Limb (tissue), 2 donors: Measurements from ENCODE around the gene APBA2.

Source experiments
- DNase-seq, 2 donors: peaks; one replicate each; pipeline ENCODE4 v3.0.0-alpha.2; 2016; ENCODE audit errors: extremely low spot score in 2 of 2

Gene APBA2

DNA sequence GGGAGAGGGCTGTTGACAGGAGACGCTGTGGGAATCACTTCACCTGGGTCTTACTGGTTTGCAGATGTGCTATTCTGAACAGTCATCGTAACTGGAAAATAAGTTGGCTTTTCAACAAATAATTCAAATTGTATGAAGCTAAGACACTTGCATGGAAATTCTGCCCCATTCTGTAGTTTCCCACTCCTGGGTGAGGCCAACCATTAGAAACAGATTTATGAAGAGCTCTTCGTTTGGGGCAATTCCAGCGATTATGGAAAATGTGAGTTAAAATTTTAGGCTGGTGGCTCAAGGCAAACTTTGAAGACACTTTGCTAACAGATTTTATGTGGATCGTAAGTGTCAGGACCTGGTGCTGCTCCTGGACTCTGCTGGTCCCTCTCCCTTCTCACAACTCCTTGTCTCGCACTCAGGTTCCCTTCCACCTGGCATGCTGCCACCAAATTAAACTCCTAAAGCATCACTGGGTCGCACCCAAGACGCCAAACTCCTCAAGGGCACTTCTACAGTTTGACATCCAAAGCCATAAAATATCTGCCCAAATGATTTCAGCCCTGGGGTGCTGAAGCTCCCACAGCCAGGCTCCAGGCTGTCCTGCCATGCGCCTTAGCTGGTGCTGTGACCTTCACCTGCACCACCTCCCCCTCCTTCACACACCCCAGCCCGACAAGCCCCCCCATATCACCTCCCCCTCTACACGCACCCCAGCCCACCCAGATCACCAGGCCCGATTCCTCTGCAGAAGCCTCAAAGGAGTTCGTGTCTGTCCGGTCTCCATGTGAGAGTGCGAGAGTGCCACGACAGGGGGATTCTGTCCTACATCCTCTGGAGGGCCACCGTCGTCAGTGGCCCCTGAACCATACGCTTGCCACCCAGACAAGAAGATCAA, 245.4 kb downstream of the APBA2 start:
- no peak for DNase-seq

DNA sequence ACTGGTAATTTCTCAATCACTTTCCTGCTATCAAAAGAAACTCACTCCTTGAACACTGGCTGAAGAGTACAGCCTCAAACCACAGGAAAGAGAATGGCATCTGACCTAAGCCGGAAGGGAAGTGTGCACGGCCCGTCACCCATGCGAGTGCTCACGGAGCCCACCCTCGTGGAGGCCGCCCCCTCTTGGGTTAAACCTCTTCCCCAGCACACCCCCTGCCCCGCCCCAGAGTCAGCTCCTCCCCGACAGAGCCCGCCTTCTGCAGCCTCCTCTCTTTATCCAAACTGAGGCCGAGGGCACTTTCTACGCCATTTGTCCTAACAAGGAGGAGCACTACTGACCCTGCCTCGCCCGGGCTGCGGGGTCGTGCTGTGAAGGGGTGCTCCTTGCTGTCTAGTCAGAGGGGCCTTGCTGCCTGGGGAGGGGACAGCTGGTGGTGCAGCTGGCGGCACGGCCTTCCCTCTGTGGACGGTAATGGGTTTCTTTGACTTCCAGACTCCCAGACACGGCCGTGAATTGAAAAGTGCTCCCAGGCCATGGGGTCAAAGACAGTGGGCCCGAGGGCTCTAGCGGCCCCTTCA, 246.2 kb downstream of the APBA2 start:
- no peak for DNase-seq

DNA sequence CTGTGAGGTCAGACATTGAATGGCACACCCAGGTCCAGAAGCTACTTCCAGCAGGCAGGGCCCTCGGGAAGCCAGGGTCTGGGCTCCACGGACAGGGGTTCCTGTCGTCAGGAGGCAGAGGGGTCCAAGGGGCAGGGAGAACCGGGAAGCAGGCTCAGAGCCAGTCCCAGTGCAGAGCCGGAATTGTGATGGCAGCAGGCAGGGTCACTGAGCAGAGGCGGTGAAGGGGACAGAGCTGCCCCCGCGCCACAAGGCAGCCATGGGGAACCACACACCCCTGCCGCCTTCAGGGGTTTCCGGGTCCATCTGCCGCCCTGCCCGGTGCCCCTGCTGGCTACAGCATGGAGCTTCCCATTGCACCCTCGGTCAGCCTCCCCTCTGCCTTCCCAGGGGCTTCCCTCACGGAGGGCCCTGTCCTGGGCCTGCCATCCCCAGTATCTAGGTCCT, 247.0 kb downstream of the APBA2 start:
- DNase-seq, result no peak

DNA sequence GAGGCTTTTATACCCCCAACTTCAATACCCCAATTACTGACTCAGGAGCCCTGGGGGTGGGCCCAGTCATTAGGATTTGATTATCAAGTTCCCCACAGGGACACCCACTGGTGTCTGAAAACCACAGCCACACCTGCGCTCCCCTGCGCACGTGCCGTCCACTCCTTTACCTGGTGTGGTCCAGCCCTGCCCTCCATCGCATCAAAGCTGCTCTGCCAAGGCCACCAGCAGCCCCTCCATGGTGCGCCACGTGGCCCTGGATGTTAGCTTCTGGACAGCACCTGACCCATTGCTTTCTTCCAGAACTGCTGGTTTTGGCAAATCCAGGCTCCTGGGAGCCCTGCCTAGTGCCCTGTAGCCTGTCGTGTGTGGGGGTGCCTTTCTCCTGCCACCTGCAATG, 247.5 kb downstream of the APBA2 start:
- no peak for DNase-seq

DNA sequence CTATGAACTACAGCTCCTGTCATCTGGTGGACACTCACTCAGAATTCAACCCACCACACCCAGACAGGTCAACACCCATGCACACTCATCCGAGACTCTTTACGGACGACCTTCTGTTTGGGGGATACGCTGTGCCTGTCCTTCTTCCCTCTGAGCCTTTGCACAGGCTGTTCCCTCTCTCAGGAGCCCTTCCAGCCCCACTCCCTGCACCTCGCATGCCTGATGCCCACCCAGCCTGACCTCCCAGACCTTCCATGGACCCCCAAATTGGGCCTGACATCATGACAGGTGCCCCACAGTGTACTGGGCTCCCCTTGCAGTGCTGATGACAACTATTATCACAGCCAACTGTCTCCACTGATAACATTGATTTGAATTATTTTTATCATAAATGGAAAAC, 248.0 kb downstream of the APBA2 start:
- DNase-seq, result no peak

DNA sequence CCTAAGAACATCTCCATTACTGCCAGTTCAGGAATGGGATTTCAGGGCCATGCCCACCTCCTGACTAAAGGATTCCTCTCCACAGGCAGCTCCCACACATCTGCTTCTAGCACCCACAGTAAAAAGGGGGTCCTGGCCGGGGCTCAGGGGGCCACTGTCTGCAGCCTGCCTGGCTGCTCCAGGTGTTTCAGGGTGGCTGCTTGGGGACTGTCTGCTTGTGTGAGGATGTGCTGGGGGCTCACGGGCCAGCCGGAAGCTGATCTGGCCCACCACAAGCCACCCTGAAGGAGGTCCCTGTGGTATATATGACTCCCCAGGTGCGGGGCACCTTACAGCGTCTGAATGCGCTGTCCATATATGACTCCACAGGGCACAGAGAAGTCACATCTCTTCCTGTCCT, 248.5 kb downstream of the APBA2 start:
- no peak for DNase-seq

DNA sequence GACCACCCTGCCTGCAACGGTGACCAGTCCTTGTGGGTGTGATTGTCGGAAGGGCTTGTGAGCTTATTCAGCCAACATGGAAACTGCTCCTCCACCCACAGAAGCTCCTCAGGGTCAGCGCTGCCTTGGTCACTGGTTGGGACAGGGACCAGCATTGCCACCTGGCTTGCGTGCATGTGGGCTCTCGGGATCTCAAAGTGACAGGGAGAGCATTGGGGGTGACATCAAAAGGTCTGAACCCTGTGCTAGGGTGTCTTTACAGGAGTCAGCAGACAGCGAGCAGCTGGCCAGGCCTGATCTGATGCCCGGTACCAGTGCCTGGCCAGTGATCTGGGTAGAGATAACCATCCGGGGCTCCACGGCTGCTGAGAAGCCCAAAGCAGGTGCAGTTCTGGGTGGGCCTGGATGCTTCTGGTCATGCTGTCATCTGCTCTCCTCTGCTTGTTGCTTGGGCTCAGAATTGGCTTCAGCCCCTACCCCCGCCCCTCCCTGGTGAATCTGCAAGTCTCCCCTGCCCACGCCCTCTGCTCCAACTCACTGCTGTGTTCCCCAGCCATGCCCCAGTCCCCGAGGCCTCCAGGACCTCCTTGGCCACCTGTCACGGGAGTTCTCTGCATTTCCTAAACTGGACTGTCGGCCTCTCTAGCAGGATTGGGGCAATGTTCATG, 249.0 kb downstream of the APBA2 start:
- no peak for DNase-seq

DNA sequence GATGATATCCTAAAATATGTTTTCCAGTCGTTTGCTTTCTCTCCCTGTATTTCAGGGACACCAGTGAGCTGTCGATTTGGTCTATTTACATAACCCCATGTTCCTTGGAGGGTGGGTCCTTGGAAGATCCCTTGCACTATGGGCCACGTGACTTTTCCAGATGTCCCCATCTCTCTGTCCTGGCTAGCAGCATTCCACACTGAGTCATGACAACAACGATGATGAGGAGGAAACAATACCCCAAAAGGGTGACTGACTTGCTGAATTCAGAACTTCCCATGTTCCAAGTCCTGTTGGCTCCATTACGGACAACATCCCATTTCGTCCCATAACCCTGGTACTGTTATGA, 249.5 kb downstream of the APBA2 start:
- DNase-seq, result no peak

DNA sequence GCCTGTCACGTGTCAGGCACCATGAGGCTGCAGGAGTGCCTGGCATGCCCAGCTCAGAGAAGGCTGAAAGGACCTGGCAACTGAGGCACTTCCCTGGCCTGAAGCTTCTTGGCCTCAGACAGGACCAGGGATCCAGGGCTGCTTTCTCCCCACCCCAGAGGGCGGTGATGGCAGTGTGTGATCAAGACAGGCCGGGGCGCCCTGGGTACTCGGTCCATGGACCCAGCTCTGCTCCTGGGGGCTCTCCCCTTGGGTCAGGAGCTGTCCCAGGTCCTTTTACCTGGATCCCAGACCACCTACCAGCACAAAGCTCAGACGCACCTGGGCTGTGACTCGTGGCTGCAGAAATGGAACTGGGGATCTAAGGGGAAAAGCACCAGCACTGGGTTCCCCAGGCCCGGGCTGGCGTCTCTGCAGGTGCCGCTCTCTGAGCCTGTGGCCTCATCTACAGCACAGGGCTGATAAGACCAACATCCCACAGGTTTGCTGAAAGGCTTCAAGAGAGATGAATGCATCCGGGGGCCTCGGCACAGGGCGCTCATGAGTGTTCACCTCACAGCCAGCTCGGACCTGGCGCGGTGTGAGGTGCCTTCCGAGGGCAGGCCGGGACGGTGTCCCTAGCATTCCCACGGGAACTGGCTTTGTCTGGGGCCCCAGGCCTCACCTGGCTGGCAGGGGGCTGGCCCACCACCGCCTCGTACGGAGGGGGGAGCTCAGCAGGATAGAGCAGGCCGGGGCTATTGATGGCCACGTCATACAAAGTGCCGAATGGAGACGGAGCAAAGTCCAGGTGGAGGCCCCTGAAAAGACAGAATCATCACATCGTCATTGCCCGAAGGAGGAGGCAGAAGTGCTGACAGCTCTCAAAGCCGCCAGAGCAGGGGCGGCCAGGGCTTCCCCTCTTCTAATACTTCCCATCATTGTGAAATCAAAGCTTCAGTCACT, 250.2 kb downstream of the APBA2 start:
- no peak for DNase-seq

DNA sequence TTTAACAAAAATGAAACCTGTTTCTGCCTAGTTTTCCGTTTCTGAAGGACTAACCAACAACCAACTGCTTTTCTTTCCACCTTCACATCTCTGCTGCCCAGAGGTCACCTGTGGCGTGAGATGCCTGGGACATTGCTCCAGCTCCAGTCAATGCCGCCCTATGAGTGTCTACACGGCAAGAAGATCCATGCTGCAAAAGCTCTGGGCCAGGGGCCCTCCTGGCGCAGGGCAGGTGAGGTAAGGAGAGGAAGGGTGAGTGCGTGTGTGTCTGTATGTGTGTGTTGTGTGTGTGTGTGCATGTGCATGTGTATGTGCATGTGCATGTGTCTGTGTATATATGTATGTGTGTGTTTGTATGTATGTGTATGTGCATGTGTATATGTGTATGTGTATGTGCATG, 252.5 kb downstream of the APBA2 start:
- DNase-seq, result no peak

DNA sequence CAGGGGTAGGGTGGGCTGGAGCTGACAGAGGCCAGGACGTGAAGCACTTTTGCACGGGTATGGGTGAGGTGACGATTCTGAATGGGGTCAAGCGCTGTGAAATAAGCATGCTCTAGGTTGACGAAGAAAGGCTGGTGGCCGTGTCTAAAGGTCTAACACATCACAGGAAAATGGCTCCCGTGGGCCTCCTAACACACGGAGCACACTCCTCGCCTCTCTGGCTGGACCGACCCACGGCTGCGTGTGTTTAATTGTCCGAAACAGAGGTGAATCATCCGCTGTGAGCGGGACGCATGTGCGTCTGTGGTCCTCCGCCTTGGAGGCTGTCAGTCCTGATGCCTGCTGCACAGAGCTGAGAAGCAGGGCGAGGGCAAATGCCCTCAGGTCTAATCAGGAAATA, 253.3 kb downstream of the APBA2 start:
- no peak for DNase-seq

DNA sequence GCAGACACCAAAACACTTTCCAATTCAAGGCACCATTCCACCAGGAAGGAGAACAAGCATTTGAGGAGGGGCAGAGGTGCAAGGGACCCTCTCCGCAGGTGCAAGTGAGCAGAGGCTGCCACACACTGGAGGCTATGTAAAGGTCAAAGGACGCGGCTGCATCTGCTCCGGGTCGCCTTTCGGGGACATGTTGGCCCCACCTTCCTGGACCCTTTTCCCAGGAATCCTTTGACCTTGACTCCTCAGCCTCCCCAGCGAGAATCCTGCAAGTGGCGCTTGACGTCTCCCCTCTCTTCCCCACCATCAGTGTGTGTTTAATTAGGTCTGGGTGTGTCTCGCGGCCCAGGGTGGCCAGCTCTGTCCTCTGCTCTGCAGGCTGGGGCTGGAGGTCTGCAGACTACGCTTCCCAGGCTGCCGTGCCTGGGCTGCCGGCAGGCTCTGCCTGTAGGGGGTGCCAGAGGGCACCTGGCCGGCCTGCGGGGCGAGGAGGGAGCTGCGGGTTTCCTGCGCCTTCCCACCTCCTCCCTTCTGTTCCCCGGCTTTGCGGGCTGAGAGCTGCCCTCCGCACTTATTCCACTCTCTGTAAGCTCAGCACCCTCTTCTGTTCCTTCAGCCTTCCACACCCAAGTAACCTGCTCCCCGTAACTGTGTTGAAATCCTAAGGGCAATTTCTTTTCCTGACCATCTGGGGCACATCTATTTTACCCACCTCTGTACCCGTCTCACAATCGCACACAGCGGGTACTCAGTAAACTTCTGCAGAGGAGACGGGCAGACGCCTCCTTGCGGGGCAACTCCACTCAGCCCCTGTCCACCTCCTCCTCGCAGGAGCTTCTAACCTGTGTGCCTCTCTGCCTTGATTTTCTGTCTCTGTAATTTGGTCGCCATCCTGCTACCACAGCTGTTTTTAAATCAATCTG, 254.0 kb downstream of the APBA2 start:
- DNase-seq, result peak; percentile 43 to 78

DNA sequence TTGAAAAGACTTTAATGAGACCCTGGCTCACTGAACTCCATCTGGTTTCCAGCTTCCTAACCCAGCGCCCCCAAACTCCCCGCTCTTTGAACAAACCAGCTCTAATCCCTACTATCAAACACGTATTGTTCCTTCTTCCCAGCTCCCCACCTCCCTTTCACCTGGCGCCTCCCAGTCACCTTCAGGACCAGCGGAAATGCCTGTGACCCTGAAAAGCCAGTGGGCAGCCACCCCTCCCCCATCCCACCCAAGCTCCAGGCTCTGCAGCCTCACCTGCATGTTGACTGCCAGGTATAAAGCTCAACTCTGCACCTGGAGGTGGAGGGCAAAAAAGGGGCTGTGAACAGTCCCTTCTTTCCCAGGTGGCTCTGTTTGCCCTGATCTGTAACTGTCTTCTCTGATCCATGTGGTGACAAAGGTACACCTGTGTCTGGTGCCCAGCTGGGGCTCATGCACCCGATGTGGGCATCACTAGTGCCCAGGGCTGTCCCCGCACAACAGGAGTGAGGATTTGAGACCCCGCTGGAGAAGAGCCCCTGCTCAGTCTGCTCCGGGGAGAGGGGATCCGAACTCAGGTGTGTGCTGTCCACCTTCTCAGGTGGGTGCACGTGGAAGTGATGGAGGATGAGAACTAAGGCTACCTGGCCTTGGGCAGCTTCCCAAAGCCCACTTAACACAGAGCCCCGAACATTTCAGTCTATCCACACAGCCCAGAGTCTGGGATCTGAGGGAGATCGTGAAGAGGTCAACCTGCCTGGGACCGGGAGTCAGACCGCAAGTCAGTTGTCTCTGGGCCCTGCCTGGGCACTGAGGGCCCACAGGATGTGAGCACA, 254.9 kb downstream of the APBA2 start:
- peak in 1 of 2 donors; percentile 29 for DNase-seq

DNA sequence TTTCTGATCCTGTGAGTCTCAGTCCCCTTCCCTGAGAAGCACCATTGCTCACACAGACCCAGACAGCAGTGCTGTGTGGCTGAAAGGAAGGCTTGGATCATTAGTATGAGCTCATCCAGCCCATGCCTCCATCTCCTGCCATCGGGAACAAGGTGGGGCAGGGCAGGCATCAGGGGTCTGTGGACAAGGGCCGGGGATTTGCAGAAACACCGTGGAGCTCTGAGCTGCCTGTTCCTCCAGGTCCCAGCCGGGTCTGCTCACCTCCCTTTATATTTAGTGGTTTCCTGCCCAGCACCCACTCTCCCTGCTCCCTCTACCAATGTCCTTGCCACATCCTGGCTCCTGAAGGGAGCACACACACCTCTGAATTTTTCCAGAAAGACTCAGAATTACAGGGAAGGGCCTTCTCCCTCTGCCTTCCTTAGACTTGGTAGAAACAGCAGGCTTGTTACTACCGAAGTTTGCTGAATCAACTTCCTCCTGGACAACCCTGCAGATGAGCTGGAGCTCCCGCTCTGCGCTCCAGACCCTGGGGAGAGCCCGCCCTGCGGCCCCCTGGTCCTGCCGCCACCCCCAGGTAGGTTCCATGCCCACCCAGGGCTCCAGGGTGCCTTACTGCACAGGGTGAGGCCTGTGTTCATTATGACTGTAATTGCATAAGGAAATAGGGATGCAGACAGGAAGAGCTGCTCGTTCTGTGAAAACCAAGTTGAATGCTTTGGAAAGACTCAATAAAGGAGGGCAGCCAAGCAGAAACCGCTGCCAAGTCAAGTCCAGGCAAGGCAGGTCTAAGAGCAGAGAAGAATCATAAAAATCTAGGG, 255.7 kb downstream of the APBA2 start:
- peak in 1 of 2 donors; percentile 34 for DNase-seq

DNA sequence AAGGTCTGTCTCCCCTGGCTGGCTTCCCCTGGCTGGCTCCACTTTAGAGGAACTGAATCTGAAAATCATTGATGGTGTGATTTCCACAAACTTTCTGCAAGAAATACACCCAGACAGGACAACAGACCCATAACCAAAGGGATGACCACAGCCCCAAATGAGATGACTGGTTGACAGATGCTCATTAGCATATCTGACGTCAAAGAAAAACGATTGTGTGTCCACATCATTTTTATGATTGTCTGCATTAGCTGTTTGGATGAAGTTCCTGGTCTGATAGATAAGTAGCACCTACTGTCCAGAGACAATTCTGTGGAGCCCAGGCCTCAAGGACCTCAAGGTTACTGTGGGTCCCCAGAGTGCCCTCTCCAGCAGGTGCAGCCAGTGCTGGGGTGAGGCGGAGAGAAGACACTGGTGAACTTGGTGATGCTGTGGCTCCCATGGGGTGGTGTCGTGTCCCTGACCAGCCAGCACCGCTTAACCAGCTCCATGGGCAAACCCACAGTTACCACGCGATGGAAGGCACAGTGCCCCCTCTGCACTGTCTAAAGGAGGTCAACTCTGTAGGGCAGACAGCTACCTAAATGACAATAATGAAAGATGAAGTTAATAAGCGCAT, 256.5 kb downstream of the APBA2 start:
- DNase-seq, result no peak

DNA sequence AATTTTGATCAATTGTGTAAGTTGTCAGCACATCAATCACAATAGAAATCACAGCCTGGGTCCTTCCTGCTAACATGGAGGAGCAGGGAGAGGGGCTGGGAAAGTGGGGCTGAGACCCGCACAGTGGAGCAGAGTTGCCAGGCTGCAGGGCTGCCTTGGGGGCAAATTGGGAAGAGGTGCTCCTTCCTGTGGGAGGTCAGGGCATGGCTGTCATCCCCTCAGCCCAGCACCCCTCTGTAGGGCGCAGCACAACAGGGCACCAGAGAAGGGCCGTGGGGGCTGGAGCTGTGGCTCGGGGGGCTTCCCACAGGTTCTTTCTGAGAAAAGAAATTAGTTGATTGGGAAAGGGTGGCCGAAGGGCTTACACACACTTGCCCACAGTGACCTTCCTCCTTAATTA, 257.5 kb downstream of the APBA2 start:
- no peak for DNase-seq

DNA sequence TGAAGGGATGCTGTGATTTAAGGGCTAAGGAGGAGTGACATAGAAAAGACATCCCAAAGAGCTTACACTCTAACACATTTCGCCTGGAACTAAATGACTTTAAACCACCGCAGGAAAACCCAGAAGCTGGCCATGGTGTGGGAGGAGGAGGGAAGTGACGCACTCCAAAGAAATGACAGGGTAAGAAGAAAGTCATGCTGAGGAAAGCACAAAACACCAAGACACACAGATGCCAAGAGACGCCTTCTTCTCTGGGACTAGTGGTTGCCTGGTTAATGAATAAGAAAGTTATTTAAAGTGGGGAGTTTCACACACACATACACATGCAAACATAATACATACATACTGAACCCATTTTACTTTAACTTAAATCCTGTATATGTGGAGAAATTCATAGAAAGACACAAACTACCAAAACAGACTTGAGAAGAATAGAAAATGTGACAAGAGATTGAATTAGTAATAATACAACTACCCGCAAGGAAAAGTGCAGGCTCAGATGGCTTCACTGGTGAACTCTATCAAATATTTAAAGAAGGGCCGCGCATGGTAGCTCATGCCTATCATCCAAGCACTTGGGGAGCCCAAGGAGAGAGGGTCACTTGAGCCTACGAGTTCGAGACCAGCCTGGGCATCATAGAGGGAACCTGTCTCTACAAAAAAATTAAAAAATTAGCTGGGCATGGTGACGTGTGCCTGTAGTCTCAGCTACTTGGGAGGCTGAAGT, 258.3 kb downstream of the APBA2 start:
- no peak for DNase-seq

DNA sequence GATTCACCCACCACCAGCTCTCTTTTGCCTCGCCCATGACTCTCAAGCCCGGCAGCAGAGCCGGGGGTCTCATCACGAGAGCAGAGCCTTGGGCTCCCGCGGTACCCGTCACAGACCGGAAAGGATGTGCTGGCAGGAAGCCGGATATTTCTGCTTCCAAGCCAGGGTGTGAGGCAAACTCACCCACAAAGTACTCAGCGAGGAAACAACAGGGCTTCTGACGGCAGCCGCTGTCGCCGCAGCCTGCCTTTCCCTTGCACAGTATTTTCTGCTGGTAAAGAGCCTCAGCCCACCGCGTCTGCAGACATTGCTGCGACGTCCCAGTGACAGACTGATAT, 263.9 kb downstream of the APBA2 start:
- DNase-seq, result no peak
